HepG2 (cell line): Measurements from ENCODE around the gene CENPM.

Experiments used
- HMGXB4 ChIP-seq, 2 experiments: sonication (generic) in 1 of 2; formaldehyde crosslinking in 1 of 2; IDR thresholded peaks; 2 replicates each; pipeline versions ENCODE4 v1.4.0 to v1.6.1; 2018 to 2020; ENCODE audit warnings: missing genetic modification reagents in 2 of 2, borderline replicate concordance in 1 of 2, low read depth in 1 of 2, mild to moderate bottlenecking in 1 of 2, missing biosample characterization in 1 of 2
- POLR2A ChIP-seq, 2 experiments: IDR thresholded peaks; 2 replicates each; pipeline ENCODE4 v1.6.1; 2011; ENCODE audit warnings: low read depth in 2 of 2, low read length in 2 of 2, mild to moderate bottlenecking in 1 of 2, moderate library complexity in 1 of 2; ENCODE audit not compliant: insufficient read depth in 1 of 2
- TAF1 ChIP-seq: sonication (generic); formaldehyde crosslinking; IDR thresholded peaks from 2 replicates; pipeline ENCODE4 v1.4.0; 2020; ENCODE audit warnings: missing genetic modification reagents
- ZBTB42 ChIP-seq: sonication (generic); formaldehyde crosslinking; IDR thresholded peaks from 2 replicates; pipeline ENCODE4 v1.5.0; 2020; ENCODE audit warnings: mild to moderate bottlenecking, missing genetic modification reagents
- TF ChIP-seq, protein P1 (sequence below): sonication (generic); formaldehyde crosslinking; IDR thresholded peaks from 2 replicates; pipeline ENCODE4 v1.8.1; 2023; ENCODE audit warnings: missing genetic modification reagents, inconsistent platforms, borderline replicate concordance
- TF ChIP-seq, protein P2 (sequence below): sonication (generic); formaldehyde crosslinking; IDR thresholded peaks from 2 replicates; pipeline ENCODE4 v1.5.0; 2020; ENCODE audit warnings: mild to moderate bottlenecking, missing genetic modification reagents, moderate library complexity

DNA sequence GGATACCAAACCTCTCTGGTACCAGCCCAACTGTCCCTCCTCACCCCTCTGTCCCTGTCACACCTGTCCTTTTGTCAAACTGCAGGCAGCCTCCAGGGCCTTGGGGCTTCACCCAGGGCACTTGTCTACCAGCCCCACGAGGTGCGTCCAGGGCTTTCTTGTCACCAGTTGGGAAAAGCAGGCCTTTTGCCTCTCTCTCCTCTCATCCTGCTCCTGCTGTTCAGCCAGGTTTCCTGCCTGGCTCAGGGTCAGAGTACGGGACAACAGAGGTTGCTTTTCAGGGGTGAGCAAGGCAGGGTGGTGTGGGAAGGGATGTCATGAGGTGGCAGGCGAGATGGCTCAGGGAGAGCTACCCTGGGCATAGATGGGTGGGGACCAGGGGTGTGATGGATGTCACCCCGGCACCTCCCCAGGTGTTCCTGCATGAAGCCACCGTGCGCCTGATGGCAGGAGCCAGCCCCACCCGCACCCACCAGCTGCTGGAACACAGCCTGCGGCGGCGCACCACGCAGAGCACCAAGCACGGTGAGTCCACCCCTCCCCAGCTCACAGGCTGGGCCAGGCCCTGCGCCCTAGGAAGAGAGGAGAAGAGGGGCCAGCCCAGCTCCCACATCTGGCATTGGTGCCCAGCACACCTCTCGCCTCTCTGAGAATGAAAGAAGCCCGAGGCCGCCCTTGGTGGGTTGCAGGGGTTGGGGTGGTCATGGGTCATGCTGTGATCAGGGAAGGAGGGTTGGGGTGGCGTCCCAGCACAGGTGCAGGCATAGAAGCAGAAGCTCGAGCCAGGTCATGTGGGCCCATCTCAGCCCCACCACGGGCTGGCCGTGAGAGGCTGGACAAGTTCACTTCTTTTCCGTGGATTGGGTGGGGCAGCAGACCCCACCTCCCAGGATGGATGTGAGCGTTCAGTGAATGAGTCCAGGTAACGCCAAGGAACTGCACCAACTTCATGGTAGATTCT lies 42.2 kb downstream of the CENPM start:
- no peak for TF ChIP-seq ZBTB42 (CRISPR knock-in tag)
- TF ChIP-seq, protein P1, sequence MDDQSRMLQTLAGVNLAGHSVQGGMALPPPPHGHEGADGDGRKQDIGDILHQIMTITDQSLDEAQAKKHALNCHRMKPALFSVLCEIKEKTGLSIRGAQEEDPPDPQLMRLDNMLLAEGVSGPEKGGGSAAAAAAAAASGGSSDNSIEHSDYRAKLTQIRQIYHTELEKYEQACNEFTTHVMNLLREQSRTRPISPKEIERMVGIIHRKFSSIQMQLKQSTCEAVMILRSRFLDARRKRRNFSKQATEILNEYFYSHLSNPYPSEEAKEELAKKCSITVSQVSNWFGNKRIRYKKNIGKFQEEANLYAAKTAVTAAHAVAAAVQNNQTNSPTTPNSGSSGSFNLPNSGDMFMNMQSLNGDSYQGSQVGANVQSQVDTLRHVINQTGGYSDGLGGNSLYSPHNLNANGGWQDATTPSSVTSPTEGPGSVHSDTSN = no peak
- TF ChIP-seq, protein P2, sequence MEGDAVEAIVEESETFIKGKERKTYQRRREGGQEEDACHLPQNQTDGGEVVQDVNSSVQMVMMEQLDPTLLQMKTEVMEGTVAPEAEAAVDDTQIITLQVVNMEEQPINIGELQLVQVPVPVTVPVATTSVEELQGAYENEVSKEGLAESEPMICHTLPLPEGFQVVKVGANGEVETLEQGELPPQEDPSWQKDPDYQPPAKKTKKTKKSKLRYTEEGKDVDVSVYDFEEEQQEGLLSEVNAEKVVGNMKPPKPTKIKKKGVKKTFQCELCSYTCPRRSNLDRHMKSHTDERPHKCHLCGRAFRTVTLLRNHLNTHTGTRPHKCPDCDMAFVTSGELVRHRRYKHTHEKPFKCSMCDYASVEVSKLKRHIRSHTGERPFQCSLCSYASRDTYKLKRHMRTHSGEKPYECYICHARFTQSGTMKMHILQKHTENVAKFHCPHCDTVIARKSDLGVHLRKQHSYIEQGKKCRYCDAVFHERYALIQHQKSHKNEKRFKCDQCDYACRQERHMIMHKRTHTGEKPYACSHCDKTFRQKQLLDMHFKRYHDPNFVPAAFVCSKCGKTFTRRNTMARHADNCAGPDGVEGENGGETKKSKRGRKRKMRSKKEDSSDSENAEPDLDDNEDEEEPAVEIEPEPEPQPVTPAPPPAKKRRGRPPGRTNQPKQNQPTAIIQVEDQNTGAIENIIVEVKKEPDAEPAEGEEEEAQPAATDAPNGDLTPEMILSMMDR (CRISPR knock-in tag) = no peak
- no peak; a peak in 1 of 4 replicates for TF ChIP-seq POLR2A (IDR thresholded peaks at IDR 0.05; ENCODE audit: insufficient read depth in 1 of 2, low read depth in 2 of 2, low read length in 2 of 2)
- TF ChIP-seq HMGXB4 (CRISPR knock-in tag; IDR thresholded peaks at IDR 0.05; ENCODE audit: borderline replicate concordance in 1 of 2, low read depth in 1 of 2) = no peak
- no peak for TF ChIP-seq TAF1 (CRISPR knock-in tag)
